GM21367 (cell line): Measurements from ENCODE around the gene RRP15.
"Not testable (repeated sequence)": the region's sequence is repeated elsewhere in the genome, so short reads cannot be mapped to it uniquely, and the experiment has no call there.

Source experiments
- ATAC-seq: cut with Tn5 transposase; IDR thresholded peaks from one replicate; pipeline ENCODE4 v1.9.1; 2021; ENCODE audit not compliant: unreplicated experiment

Gene RRP15

GRCh38 chr1:218294546-218294945 lies 9.5 kb downstream of the RRP15 start:
- no peak for ATAC-seq

- no peak for ATAC-seq
These were observed 11.1 kb downstream of the RRP15 start for GRCh38 chr1:218296162-218296561.

GRCh38 chr1:218297461-218297860 lies 12.4 kb downstream of the RRP15 start:
- ATAC-seq: no peak

GRCh38 chr1:218297867-218298266 lies 12.8 kb downstream of the RRP15 start:
- ATAC-seq: no peak

GRCh38 chr1:218298398-218298797 lies 13.3 kb downstream of the RRP15 start:
- ATAC-seq: no peak

GRCh38 chr1:218299416-218299815 lies 14.3 kb downstream of the RRP15 start:
- ATAC-seq: peak; percentile 73

GRCh38 chr1:218301217-218301616 lies 16.1 kb downstream of the RRP15 start:
- no peak for ATAC-seq

- ATAC-seq: no peak
These were observed 17.1 kb downstream of the RRP15 start for GRCh38 chr1:218302155-218302554.

- no peak for ATAC-seq
These were observed 18.2 kb downstream of the RRP15 start for GRCh38 chr1:218303176-218303879.

- peak; percentile 85 for ATAC-seq
These were observed 19.4 kb downstream of the RRP15 start for GRCh38 chr1:218304281-218305039.

GRCh38 chr1:218305472-218306064 lies 20.5 kb downstream of the RRP15 start:
- no peak for ATAC-seq

GRCh38 chr1:218312509-218312908 lies 27.4 kb downstream of the RRP15 start:
- no peak for ATAC-seq

- ATAC-seq: no peak
These were observed 29.2 kb downstream of the RRP15 start for GRCh38 chr1:218314316-218314715.

GRCh38 chr1:218315638-218316037 lies 30.5 kb downstream of the RRP15 start:
- no peak for ATAC-seq

- no peak for ATAC-seq
These were observed 32.0 kb downstream of the RRP15 start for GRCh38 chr1:218317061-218317460.

GRCh38 chr1:218320182-218320581 lies 35.1 kb downstream of the RRP15 start:
- not testable (repeated sequence) for ATAC-seq

- ATAC-seq: no peak
These were observed 37.7 kb downstream of the RRP15 start for GRCh38 chr1:218322762-218323161.

- ATAC-seq: no peak
These were observed 38.6 kb downstream of the RRP15 start for GRCh38 chr1:218323568-218324225.

- ATAC-seq: no peak
These were observed 39.1 kb downstream of the RRP15 start for GRCh38 chr1:218324226-218324580.

- no peak for ATAC-seq
These were observed 43.7 kb downstream of the RRP15 start for GRCh38 chr1:218328769-218329168.

- ATAC-seq: no peak
These were observed 45.0 kb downstream of the RRP15 start for GRCh38 chr1:218330043-218330623.
